Mammary epithelial cell (primary cell): ENCODE data around the gene RNFT1.
"Not testable (repeated sequence)": the region's sequence is repeated elsewhere in the genome, so short reads cannot be mapped to it uniquely, and the experiment has no call there.

Experiments
- CTCF ChIP-seq, 2 donors: IDR thresholded peaks in 1 of 2; conservative IDR thresholded peaks in 1 of 2; 2 replicates each; pipeline ENCODE4 v1.5.1; 2011 to 2012; ENCODE audit warnings: inconsistent platforms in 2 of 2, low read length in 2 of 2, mild to moderate bottlenecking in 2 of 2, control low read depth in 1 of 2, low read depth in 1 of 2; ENCODE audit not compliant: insufficient read depth in 1 of 2; ENCODE audit errors: extremely low read depth in 1 of 2
- EZH2 ChIP-seq: IDR thresholded peaks from 2 replicates; pipeline ENCODE4 v1.6.1; 2012; ENCODE audit warnings: low read length, inconsistent platforms, borderline replicate concordance

GRCh38 chr17:59930121-59930520 lies 34.4 kb downstream of the RNFT1 start:
- not testable (repeated sequence) for TF ChIP-seq CTCF (conservative IDR thresholded peaks at IDR 0.05 in 1 of 2, IDR thresholded peaks at IDR 0.05 in 1 of 2; ENCODE audit: extremely low read depth in 1 of 2, insufficient read depth in 1 of 2, low read depth in 1 of 2, low read length in 2 of 2); EZH2
